HepG2 (cell line): Measurements from ENCODE around the gene FANCF. TPM values are rescaled to one million over a fixed set of nuclear protein-coding genes. Genes with fewer than 3 reads are reported as not detected.

Source experiments
- ARID2 ChIP-seq: sonication (generic); formaldehyde crosslinking; IDR thresholded peaks from 2 replicates; pipeline ENCODE4 v1.8.1; 2022; ENCODE audit warnings: mild to moderate bottlenecking, missing genetic modification reagents, borderline replicate concordance
- MAFG ChIP-seq: sonication (generic); formaldehyde crosslinking; IDR thresholded peaks from 2 replicates; pipeline ENCODE4 v1.5.1; 2020; ENCODE audit warnings: mild to moderate bottlenecking, missing genetic modification reagents
- MIXL1 ChIP-seq: IDR thresholded peaks from 2 replicates; pipeline ENCODE4 v1.6.1; 2016
- NCOR1 ChIP-seq: fragments of 200-600 bp; sonication (generic); IDR thresholded peaks from 2 replicates; pipeline ENCODE4 v1.7.0; 2017; ENCODE audit warnings: antibody characterized with exemption, low read length, borderline replicate concordance
- NFRKB ChIP-seq: fragments of 450-650 bp; IDR thresholded peaks from 2 replicates; pipeline ENCODE4 v1.6.1; 2017
- SALL1 ChIP-seq: sonication (generic); formaldehyde crosslinking; IDR thresholded peaks from 2 replicates; pipeline ENCODE4 v1.8.0; 2022; ENCODE audit warnings: mild to moderate bottlenecking, missing genetic modification reagents
- SP140L ChIP-seq: sonication (generic); formaldehyde crosslinking; IDR thresholded peaks from 2 replicates; pipeline ENCODE4 v1.4.0; 2020; ENCODE audit warnings: missing genetic modification reagents, borderline replicate concordance
- TBX2 ChIP-seq: sonication (generic); formaldehyde crosslinking; IDR thresholded peaks from 2 replicates; pipeline ENCODE4 v1.5.0; 2020; ENCODE audit warnings: missing genetic modification reagents, mild to moderate bottlenecking, borderline replicate concordance
- TEAD2 ChIP-seq: sonication (generic); formaldehyde crosslinking; IDR thresholded peaks from 2 replicates; pipeline ENCODE4 v1.9.0; 2021; ENCODE audit warnings: missing genetic modification reagents
- TP53 ChIP-seq: sonication (generic); formaldehyde crosslinking; conservative IDR thresholded peaks from 2 replicates; pipeline ENCODE4 v1.4.0; 2020; ENCODE audit warnings: missing genetic modification reagents
- TRIM24 ChIP-seq: sonication (generic); formaldehyde crosslinking; IDR thresholded peaks from 2 replicates; pipeline ENCODE4 v1.8.0; 2022; ENCODE audit warnings: mild to moderate bottlenecking, missing genetic modification reagents
- ZFP1 ChIP-seq: IDR thresholded peaks from 2 replicates; pipeline ENCODE4 v1.6.1; 2016
- ZNF484 ChIP-seq: sonication (generic); formaldehyde crosslinking; IDR thresholded peaks from 2 replicates; pipeline ENCODE4 v1.5.1; 2020; ENCODE audit warnings: mild to moderate bottlenecking, low read depth, missing genetic modification reagents, borderline replicate concordance
- ZNF530 ChIP-seq: sonication (generic); formaldehyde crosslinking; IDR thresholded peaks from 2 replicates; pipeline ENCODE4 v1.5.0; 2020; ENCODE audit warnings: low read depth, mild to moderate bottlenecking, missing genetic modification reagents
- ZNF773 ChIP-seq: sonication (generic); formaldehyde crosslinking; IDR thresholded peaks from 2 replicates; pipeline ENCODE4 v1.4.0; 2020; ENCODE audit warnings: missing genetic modification reagents, borderline replicate concordance
- ZNF776 ChIP-seq: sonication (generic); formaldehyde crosslinking; IDR thresholded peaks from 2 replicates; pipeline ENCODE4 v1.4.0; 2020; ENCODE audit warnings: mild to moderate bottlenecking, missing genetic modification reagents
- ZSCAN31 ChIP-seq: sonication (generic); formaldehyde crosslinking; IDR thresholded peaks from 2 replicates; pipeline ENCODE4 v1.5.0; 2020; ENCODE audit warnings: low read depth, mild to moderate bottlenecking, missing genetic modification reagents
- polyA plus RNA-seq, 8 experiments: library from polyadenylated mRNA; depleted of rRNA in 3 of 8; stranded (reverse) in 7 of 8; unstranded in 1 of 8; fragments of >200 nt; fragmentation: Illumina TruSeq in 4 of 8; extraction: Trizol in 4 of 8; gene quantifications; 2 replicates each; pipeline versions ENCODE4 v1.2.1 to v1.2.3, GENCODE V29; 2011 to 2016; ENCODE audit warnings: low read depth in 4 of 8, missing spikeins in 1 of 8, mixed read lengths in 1 of 8; ENCODE audit not compliant: insufficient read depth in 1 of 8
- total RNA-seq, 5 experiments: library from RNA; depleted of rRNA; stranded (reverse); fragments of >200 nt; fragmentation: Illumina TruSeq; extraction: Trizol; gene quantifications; 2 replicates each; pipeline ENCODE4 v1.2.3, GENCODE V29; 2016; ENCODE audit warnings: low read depth in 1 of 5
- TF ChIP-seq, protein P1 (sequence below): fragments of 450-650 bp; IDR thresholded peaks from 2 replicates; pipeline ENCODE4 v1.6.1; 2017; ENCODE audit warnings: mild to moderate bottlenecking
- TF ChIP-seq, protein P2 (sequence below): sonication (generic); formaldehyde crosslinking; IDR thresholded peaks from 2 replicates; pipeline ENCODE4 v1.5.1; 2020; ENCODE audit warnings: missing genetic modification reagents, mild to moderate bottlenecking, borderline replicate concordance
- TF ChIP-seq, protein P3 (sequence below): sonication (generic); formaldehyde crosslinking; IDR thresholded peaks from 2 replicates; pipeline ENCODE4 v1.4.0; 2020; ENCODE audit warnings: missing genetic modification reagents

FANCF gene
- total and polyA plus RNA-seq, 2 of the 13 experiments (the other 11 are each of a cell fraction or from before 2014, with no cell fraction given), result 2.5 to 9.7 TPM

- TF ChIP-seq SP140L (no peak), TP53 (CRISPR knock-in tag) (0 out of 2 replicates have a peak, but pooled peaks have one; percentile 55), TBX2 (CRISPR knock-in tag) (peak; percentile 65; the same call in 1 of the 2 replicates), ZFP1 (0 out of 2 replicates have a peak, but pooled peaks have one; percentile 48), ZNF484 (CRISPR knock-in tag) (no peak; the same call in 1 of the 2 replicates), TRIM24 (CRISPR knock-in tag) (no peak), MAFG (CRISPR knock-in tag) (no peak), SALL1 (CRISPR knock-in tag) (peak; percentile 84), NCOR1 (0 out of 2 replicates have a peak, but pooled peaks have one; percentile 24), ZSCAN31 (CRISPR knock-in tag) (no peak; the same call in 1 of the 2 replicates), MIXL1 (CRISPR knock-in tag) (0 out of 2 replicates have a peak, but pooled peaks have one; percentile 17), ZNF530 (CRISPR knock-in tag) (no peak), ARID2 (peak; percentile 20; the same call in 1 of the 2 replicates), TEAD2 (CRISPR knock-in tag) (no peak), ZNF776 (CRISPR knock-in tag) (no peak), ZNF773 (CRISPR knock-in tag) (no peak), NFRKB (no peak)
- TF ChIP-seq, protein P1, sequence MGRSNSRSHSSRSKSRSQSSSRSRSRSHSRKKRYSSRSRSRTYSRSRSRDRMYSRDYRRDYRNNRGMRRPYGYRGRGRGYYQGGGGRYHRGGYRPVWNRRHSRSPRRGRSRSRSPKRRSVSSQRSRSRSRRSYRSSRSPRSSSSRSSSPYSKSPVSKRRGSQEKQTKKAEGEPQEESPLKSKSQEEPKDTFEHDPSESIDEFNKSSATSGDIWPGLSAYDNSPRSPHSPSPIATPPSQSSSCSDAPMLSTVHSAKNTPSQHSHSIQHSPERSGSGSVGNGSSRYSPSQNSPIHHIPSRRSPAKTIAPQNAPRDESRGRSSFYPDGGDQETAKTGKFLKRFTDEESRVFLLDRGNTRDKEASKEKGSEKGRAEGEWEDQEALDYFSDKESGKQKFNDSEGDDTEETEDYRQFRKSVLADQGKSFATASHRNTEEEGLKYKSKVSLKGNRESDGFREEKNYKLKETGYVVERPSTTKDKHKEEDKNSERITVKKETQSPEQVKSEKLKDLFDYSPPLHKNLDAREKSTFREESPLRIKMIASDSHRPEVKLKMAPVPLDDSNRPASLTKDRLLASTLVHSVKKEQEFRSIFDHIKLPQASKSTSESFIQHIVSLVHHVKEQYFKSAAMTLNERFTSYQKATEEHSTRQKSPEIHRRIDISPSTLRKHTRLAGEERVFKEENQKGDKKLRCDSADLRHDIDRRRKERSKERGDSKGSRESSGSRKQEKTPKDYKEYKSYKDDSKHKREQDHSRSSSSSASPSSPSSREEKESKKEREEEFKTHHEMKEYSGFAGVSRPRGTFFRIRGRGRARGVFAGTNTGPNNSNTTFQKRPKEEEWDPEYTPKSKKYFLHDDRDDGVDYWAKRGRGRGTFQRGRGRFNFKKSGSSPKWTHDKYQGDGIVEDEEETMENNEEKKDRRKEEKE, result no peak
- TF ChIP-seq, protein P2, sequence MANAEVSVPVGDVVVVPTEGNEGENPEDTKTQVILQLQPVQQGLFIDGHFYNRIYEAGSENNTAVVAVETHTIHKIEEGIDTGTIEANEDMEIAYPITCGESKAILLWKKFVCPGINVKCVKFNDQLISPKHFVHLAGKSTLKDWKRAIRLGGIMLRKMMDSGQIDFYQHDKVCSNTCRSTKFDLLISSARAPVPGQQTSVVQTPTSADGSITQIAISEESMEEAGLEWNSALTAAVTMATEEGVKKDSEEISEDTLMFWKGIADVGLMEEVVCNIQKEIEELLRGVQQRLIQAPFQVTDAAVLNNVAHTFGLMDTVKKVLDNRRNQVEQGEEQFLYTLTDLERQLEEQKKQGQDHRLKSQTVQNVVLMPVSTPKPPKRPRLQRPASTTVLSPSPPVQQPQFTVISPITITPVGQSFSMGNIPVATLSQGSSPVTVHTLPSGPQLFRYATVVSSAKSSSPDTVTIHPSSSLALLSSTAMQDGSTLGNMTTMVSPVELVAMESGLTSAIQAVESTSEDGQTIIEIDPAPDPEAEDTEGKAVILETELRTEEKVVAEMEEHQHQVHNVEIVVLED (CRISPR knock-in tag), result peak; percentile 75; the same call in 1 of the 2 replicates
- TF ChIP-seq, protein P3, sequence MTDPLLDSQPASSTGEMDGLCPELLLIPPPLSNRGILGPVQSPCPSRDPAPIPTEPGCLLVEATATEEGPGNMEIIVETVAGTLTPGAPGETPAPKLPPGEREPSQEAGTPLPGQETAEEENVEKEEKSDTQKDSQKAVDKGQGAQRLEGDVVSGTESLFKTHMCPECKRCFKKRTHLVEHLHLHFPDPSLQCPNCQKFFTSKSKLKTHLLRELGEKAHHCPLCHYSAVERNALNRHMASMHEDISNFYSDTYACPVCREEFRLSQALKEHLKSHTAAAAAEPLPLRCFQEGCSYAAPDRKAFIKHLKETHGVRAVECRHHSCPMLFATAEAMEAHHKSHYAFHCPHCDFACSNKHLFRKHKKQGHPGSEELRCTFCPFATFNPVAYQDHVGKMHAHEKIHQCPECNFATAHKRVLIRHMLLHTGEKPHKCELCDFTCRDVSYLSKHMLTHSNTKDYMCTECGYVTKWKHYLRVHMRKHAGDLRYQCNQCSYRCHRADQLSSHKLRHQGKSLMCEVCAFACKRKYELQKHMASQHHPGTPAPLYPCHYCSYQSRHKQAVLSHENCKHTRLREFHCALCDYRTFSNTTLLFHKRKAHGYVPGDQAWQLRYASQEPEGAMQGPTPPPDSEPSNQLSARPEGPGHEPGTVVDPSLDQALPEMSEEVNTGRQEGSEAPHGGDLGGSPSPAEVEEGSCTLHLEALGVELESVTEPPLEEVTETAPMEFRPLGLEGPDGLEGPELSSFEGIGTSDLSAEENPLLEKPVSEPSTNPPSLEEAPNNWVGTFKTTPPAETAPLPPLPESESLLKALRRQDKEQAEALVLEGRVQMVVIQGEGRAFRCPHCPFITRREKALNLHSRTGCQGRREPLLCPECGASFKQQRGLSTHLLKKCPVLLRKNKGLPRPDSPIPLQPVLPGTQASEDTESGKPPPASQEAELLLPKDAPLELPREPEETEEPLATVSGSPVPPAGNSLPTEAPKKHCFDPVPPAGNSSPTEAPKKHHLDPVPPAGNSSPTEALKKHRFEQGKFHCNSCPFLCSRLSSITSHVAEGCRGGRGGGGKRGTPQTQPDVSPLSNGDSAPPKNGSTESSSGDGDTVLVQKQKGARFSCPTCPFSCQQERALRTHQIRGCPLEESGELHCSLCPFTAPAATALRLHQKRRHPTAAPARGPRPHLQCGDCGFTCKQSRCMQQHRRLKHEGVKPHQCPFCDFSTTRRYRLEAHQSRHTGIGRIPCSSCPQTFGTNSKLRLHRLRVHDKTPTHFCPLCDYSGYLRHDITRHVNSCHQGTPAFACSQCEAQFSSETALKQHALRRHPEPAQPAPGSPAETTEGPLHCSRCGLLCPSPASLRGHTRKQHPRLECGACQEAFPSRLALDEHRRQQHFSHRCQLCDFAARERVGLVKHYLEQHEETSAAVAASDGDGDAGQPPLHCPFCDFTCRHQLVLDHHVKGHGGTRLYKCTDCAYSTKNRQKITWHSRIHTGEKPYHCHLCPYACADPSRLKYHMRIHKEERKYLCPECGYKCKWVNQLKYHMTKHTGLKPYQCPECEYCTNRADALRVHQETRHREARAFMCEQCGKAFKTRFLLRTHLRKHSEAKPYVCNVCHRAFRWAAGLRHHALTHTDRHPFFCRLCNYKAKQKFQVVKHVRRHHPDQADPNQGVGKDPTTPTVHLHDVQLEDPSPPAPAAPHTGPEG (CRISPR knock-in tag), result peak; percentile 75; the same call in 1 of the 2 replicates
Measured at GRCh38 chr11:22625448-22626287, at the start of gene FANCF (continued).
